HG03139 (cell line): Measurements from ENCODE around the gene CNTNAP4.

ENCODE experiments used
- ATAC-seq: cut with Tn5 transposase; IDR thresholded peaks from one replicate; pipeline ENCODE4 v1.9.1; 2021; ENCODE audit not compliant: unreplicated experiment

CNTNAP4 gene

DNA sequence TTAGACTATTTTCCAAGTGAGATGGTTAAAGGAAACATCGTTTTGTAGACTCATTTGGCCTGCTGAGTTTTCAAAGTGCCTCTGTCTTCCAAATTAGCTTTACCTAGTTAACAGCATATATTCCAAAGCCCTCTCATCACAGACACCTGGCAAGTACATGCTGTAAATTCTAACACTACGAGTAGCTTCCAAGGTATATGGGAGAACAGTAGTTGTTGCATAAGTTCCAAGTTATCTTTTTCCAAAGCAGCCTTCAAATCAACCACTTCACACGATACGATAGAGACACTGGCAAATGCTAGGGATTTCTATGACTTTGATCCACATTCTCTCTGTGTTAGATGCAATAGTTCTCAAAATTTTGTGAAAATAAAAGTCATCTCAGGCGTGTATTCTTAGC, 299.3 kb downstream of the CNTNAP4 start:
- ATAC-seq = no peak

DNA sequence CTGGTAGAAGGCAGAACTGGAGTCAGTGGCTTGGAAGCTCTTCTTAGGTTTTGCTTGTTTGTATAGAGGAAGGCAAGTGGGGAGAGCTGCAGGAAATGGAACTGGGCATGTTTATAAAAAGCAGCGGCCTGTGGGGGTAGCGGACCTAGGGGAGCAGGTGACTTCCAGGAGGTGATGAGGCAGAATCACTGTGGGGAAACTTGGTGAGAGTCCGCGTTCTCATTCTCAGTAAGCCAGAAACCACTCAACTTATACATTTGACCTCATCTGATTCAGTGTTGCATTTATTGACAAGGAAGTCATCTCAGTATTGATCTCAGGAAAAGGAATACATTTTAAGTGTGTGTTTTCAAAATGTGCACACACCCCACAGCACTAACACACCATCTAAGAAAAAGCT, 299.8 kb downstream of the CNTNAP4 start:
- no peak for ATAC-seq

DNA sequence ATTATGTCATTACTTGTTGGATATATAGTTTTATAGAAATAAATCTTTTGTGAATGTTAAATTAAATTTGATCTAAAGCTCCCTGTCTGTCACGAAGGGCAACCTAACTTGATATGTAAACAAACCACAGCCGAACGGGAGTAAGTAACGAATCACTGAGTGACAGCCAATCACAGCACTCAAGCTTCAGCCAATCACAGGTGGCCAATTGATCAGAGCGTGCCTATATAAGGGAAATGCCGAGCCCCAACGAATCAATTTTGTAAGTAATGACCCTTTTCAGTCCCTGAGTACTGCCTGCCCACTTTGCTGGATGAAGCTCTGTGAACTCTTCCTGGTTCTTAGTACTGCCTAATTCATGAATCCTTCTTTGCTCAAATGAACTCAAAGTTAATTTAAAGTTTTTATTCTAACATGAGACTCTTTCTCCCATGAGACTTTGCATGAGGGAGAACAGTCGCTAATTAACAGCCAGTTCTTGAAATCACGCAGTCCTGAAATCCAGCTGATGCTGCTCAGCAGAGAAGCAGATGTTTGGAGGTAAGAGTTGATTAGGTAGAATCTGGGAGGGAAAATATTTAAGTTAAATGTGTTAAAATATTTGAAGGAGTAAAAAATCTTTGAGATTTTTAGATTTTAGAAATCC, 302.2 kb downstream of the CNTNAP4 start:
- no peak for ATAC-seq

- no peak for ATAC-seq
Measured at GRCh38 chr16:76583466-76583865, 306.3 kb downstream of the CNTNAP4 start.

- no peak for ATAC-seq
Measured at GRCh38 chr16:76583945-76584344, 306.7 kb downstream of the CNTNAP4 start.

GRCh38 chr16:76598498-76598897, 321.3 kb downstream of the CNTNAP4 start:
- ATAC-seq = no peak

DNA sequence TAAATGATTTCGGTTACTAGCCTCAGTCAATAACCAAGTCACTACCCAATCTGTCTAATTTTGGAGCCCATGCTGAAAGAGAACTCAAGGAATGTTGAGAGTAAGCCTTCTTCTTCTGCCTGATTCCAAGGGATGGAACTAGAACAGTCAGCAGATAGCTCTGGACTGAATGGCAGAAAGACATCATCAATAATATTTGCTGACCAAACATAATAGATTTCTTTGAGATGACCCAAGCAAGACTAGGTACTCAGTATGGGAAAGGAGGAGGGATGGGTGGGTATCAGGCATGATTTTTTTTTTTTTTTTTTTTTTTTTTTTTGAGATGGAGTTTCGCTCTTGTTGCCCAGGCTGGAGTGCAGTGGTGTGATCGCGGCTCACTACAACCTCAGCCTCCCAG, 330.1 kb downstream of the CNTNAP4 start:
- ATAC-seq = no peak
